BJ (cell line): Measurements from ENCODE around the gene SUSD4. TPM values are rescaled to one million over a fixed set of nuclear protein-coding genes. Genes with fewer than 3 reads are reported as not detected.

Experiments used
- CTCF ChIA-PET: fragments of 350-600 bp; formaldehyde crosslinking; extraction: SDS; loops from one replicate; lab custom pipeline; 2021; ENCODE audit warnings: antibody characterized with exemption, inconsistent platforms; lab: Yijun Ruan, JAX
- POLR2A ChIA-PET: fragments of 300-600 bp; sonication (Branson Sonifier 250); formaldehyde crosslinking; extraction: SDS; loops from one replicate; lab custom pipeline; 2021; ENCODE audit warnings: antibody characterized with exemption; lab: Charles Lee
- DNase-seq: peaks from one replicate; pipeline ENCODE4 v3.0.0-alpha.2; 2011; ENCODE audit warnings: low read depth
- H3K27me3 ChIP-seq: 2 replicates; pipeline ENCODE4 v1.6.0; 2011; ENCODE audit warnings: low read length; ENCODE audit not compliant: control insufficient read depth, insufficient read depth
- H3K36me3 ChIP-seq: 2 replicates; pipeline ENCODE4 v1.5.1; 2011; ENCODE audit warnings: low read length; ENCODE audit not compliant: control insufficient read depth, insufficient read depth
- H3K4me3 ChIP-seq: 2 replicates; pipeline ENCODE4 v1.5.1; 2011; ENCODE audit warnings: low read depth, mild to moderate bottlenecking, control low read depth, low read length
- polyA plus RNA-seq: library from polyadenylated mRNA; depleted of rRNA; stranded (reverse); fragments of >200 nt; gene quantifications from 2 replicates; pipeline ENCODE4 v1.2.3, GENCODE V29; 2011
- TF ChIP-seq, protein P1 (sequence below): IDR thresholded peaks from 2 replicates; pipeline ENCODE4 v1.5.1; 2011; ENCODE audit warnings: low read depth, mild to moderate bottlenecking, control low read depth, inconsistent platforms, low read length, moderate library complexity; ENCODE audit not compliant: insufficient read depth

The SUSD4 gene
- polyA plus RNA-seq, 1 experiment: 0.32 TPM

DNA sequence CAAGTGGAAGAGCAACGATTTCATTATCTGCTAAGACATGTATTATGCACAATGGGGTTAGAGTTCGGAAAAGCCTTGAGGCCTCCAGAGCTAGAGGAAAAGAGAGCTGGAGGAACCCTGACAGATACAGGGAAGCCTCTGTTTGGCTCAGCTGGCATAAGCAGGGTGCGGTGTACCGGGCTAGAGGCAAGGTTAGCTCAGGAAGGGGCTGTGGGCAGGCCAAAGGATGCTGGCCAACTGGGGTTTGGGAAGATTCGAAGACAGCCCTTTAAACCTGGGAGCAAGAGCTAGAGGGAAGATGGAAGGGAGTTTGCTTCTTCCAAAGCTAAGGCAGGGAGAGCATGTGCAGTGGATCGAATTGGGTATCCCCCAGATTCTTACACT, 113.4 kb downstream of the SUSD4 start:
- no peak for DNase-seq
- ChIA-PET CTCF (interaction anchor here (1.4 to 1.6 kb wide), 2 partner anchors 16 to 127 kb away, joined by 3 read pairs; no protein-coding TSS in a partner anchor), POLR2A (no interaction called here)
- Histone ChIP-seq H3K4me3 (no peak overlapping the region), H3K27me3 (peaks cover 7% of the 10 kb centered on the region; the same call in 1 of the 2 replicates), H3K36me3 (no peaks in the 10 kb centered on the region)
- TF ChIP-seq, protein P1, sequence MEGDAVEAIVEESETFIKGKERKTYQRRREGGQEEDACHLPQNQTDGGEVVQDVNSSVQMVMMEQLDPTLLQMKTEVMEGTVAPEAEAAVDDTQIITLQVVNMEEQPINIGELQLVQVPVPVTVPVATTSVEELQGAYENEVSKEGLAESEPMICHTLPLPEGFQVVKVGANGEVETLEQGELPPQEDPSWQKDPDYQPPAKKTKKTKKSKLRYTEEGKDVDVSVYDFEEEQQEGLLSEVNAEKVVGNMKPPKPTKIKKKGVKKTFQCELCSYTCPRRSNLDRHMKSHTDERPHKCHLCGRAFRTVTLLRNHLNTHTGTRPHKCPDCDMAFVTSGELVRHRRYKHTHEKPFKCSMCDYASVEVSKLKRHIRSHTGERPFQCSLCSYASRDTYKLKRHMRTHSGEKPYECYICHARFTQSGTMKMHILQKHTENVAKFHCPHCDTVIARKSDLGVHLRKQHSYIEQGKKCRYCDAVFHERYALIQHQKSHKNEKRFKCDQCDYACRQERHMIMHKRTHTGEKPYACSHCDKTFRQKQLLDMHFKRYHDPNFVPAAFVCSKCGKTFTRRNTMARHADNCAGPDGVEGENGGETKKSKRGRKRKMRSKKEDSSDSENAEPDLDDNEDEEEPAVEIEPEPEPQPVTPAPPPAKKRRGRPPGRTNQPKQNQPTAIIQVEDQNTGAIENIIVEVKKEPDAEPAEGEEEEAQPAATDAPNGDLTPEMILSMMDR: no peak

DNA sequence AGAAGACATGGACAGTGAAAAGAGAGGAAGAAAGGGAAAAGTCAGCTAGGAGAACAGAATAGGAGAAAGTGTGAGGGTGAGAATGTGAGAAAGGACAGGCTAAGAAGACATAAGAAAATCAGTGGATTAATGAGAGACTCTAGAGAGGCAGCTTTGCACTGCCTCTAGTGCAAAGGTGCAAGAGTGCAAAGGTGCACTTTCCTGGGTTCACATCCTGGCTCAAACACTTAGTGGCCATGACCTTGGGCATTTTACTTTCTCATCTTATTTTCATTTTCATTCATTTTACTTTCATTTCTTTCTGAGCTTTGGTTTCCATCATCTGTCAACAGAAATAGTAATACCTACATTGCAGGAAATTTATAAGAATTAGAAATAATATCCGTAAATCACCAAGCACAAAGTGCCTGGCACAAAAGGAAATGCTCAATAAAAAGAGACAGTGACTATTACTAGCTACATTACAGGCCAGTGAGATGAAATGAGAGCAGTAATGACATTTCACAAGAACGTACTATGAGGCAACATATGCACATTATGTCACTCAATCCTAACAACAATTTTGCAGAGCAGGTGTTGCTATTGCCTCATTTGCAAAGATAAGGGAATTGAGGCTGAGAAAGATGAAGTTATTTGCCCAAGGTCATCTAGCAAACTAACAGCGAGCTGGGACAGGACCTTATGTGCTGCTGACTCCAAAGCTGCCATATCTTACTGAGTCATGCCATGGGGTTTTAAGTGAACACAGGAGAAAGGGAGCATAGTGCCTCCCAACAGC, 113.9 kb downstream of the SUSD4 start:
- H3K27me3 ChIP-seq: peaks cover 7% of the 10 kb centered on the region; the same call in 1 of the 2 replicates
- CTCF ChIA-PET: interaction anchor here (1.4 to 1.6 kb wide), 2 partner anchors 15 to 127 kb away, joined by 3 read pairs; no protein-coding TSS in a partner anchor
- H3K4me3 ChIP-seq: no peak overlapping the region
- TF ChIP-seq, protein P1: no peak
- DNase-seq: no peak
- no peaks in the 10 kb centered on the region for H3K36me3 ChIP-seq
- POLR2A ChIA-PET: no interaction called here

DNA sequence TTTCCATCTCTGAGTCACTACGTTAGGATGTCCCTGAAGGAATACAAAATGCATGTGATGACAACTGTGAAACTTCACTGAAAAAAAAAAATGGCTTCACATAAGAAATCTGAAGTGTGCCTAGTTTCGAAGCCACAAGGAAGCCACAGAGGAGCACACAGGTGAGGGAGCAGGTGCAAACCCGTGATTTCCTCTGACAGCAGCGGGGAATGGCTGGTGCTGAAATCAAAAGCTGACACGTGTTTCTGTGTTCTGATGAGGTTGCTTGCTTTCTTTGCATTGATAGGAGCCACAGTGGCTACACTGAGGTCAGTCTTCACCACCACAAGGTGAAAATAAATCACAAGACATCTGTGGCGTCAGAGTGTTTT, 115.2 kb downstream of the SUSD4 start:
- ChIA-PET CTCF (no interaction called here), POLR2A (no interaction called here)
- TF ChIP-seq, protein P1: no peak
- DNase-seq: no peak
- Histone ChIP-seq H3K4me3 (no peak overlapping the region), H3K27me3 (peaks cover 7% of the 10 kb centered on the region; the same call in 1 of the 2 replicates), H3K36me3 (no peaks in the 10 kb centered on the region)

DNA sequence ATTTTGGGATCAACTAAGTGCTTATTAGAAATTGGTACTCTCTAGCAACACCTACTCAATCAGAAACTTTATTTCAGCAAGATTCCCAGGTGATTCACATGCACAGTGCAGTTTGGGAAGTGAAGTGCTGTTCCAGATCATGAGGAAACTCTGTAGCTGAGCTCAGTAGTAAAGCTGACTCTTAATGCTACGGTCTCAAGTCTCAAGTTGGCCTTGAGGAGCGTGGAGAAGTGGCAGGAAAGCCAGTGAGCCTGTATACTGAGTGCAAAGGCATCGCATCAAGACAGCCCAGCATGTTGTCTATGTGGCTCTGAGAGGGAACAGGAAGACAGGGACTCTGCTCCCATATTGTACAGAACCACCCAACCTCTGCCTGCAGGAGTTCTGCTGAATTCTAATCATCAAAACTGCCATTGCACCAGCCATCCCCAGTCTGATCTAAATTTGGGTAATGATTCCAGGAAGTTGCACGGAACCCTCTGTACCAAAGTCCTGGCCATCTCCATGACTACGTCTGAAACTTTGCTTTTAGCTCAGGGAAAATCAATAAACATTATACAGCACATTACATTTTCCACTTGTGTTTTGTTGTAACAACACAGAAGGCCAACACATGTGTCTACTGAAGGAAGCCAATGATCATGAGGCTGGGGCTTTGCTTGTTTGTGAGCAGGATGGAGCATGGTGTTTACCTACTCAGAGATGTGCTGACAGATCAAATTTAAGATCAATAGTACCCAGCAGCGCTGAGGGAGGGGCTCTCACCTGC, 115.8 kb downstream of the SUSD4 start:
- ChIA-PET CTCF (no interaction called here), POLR2A (no interaction called here)
- H3K4me3 ChIP-seq: no peak overlapping the region
- no peaks in the 10 kb centered on the region for H3K36me3 ChIP-seq
- DNase-seq: no peak
- TF ChIP-seq, protein P1: no peak
- H3K27me3 ChIP-seq: peaks cover 7% of the 10 kb centered on the region; the same call in 1 of the 2 replicates

DNA sequence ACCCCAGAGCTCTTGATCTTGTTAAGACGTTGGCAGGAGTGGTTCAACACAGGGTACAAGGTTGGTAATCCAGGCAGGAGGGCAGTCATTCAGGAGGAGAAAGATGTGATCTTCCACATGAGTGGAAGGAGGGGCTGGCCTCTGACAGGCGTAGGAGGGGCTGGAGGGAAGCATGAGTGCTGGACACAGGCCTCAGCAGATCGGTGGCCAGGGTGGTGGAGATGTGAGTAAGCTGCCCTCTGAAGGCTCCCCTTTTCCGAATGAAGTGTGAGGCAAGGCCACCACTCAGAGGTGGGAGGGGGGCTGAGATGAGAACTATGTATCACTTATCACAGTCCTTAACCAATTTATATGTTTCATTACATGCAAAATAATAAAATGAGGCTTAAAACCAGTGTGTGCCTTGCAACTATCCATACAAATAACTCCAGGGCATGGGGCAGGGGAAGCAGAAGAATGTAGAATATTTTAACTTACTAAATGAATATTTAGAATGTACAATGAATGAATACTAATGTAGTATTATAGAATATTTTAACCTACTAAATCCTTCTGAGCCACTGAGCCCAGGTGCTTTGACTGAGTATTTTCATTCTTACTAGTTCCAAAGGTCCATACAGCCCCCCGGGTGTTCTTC, 117.4 kb downstream of the SUSD4 start:
- CTCF ChIA-PET: no interaction called here
- POLR2A ChIA-PET: no interaction called here

More for the DNA sequence above, 117.4 kb downstream of the SUSD4 start:
- Histone ChIP-seq H3K36me3 (no peaks in the 10 kb centered on the region), H3K27me3 (peaks cover 7% of the 10 kb centered on the region; the same call in 1 of the 2 replicates), H3K4me3 (no peak overlapping the region)
- DNase-seq: no peak
- TF ChIP-seq, protein P1: no peak
